ENCODE measurements around the gene CYSTM1. TPM values are rescaled to one million over a fixed set of nuclear protein-coding genes. Genes with fewer than 3 reads are reported as not detected.

Gene CYSTM1
- total and polyA plus RNA-seq, 2 of the 8 experiments (the other 6 are each of a cell fraction or from before 2014, with no cell fraction given) = 25.0 to 47.8 TPM

DNA sequence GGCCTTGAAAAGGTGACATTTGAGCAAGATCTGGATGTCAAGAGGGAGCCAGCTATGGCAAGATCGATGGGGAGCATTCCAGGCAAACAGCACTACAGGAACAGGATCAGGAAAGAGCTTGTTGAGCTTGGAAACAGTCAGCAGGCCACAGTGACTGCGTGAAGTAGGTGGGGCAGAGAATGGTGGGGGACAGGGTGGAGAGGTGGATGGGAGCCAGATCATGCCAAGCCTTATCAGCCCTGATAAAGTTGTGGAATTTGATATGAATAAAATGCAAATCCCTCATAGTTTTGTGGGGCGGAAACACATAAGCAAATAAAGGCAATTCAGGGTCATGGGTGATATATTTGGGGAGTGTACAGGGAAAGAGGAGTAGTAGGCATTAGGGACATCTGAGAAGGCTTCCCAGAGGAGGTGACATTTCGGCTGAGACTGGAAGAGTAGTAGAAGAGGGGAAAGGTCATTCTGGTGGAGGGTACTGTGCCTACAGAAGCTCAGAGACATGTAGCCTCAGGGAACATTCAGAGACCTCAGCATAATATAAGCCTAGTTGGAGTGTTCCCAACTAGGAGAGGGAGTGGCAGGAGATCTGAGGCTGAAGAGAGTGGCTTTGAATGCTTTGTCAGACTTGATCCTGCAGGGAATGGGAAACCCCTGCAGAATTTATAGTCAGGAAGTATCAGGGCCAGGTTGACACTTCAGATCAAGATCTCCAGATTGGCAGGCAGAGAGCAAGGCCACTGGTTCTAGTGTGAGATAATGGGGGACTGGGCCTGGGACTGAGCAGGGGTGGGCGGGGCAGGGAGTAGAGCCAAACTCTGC is 9.7 kb upstream of the CYSTM1 start:
- H2BK12ac ChIP-seq (ENCODE audit: low read depth, low read length) = no peak overlapping the region
- H3K27ac ChIP-seq (ENCODE audit: low read depth, low read length) = no peak overlapping the region
- ChIA-PET CTCF (ENCODE audit: partially characterized antibody) (interaction anchor here (1.4 kb wide), 1 partner anchor 9 kb away, joined by 9 read pairs; no protein-coding TSS in a partner anchor), POLR2A (ENCODE audit: partially characterized antibody) (no interaction called here)
- H3K4me2 ChIP-seq (ENCODE audit: insufficient read depth in 1 of 2, low read depth in 2 of 2, low read length in 2 of 2) = no peak overlapping the region
- H3K4me1 ChIP-seq (replicated peaks in 1 of 4; ENCODE audit: control insufficient read depth in 3 of 4, insufficient read depth in 4 of 4, low read length in 3 of 4) = no peaks in the 10 kb centered on the region
- no peak overlapping the region for H3K9ac ChIP-seq (replicated peaks in 1 of 4; ENCODE audit: extremely low read depth in 1 of 4, low read depth in 3 of 4, low read length in 3 of 4)
- H2AK5ac ChIP-seq (ENCODE audit: low read depth, low read length) = no peak overlapping the region
- H2BK5ac ChIP-seq (ENCODE audit: low read depth, low read length) = no peak overlapping the region
- no peaks in the 10 kb centered on the region for H3K79me1 ChIP-seq (ENCODE audit: low read depth, low read length)
- no peaks in the 10 kb centered on the region for H3K79me2 ChIP-seq (ENCODE audit: control insufficient read depth in 1 of 2, insufficient read depth in 2 of 2, low read length in 2 of 2)
- DNase-seq (ENCODE audit: low read depth in 1 of 2, low spot score in 2 of 2) (no peak), FAIRE-seq (no peak)
- H3K4ac ChIP-seq (replicated peaks; ENCODE audit: insufficient read length, low read depth, low read length) = no peak overlapping the region
- H3K18ac ChIP-seq (ENCODE audit: extremely low read depth, low read length) = no peak overlapping the region
- H3K36me3 ChIP-seq (ENCODE audit: control insufficient read depth in 2 of 4, insufficient read depth in 4 of 4, low read length in 3 of 4) = no peaks in the 10 kb centered on the region
- no peaks in the 10 kb centered on the region for H3K27me3 ChIP-seq (replicated peaks in 1 of 4; ENCODE audit: control insufficient read depth in 3 of 4, extremely low read depth in 1 of 4, insufficient read depth in 3 of 4, low read length in 3 of 4)
- H4K91ac ChIP-seq (replicated peaks; ENCODE audit: insufficient read length, low read length) = no peak overlapping the region
- no peak overlapping the region for H2BK15ac ChIP-seq (ENCODE audit: low read length)
- no peak overlapping the region for H2BK120ac ChIP-seq (replicated peaks; ENCODE audit: low read depth, low read length)
- no peak overlapping the region for H3K14ac ChIP-seq (ENCODE audit: insufficient read length)
- H3K23me2 ChIP-seq (ENCODE audit: low read depth, low read length) = no peaks in the 10 kb centered on the region
- 84% methylated on average over 5 of the region's 5 CpGs; no CpG with 5 or more reads in 1 of the 2 experiments for WGBS, 2 experiments (ENCODE audit: extremely low coverage in 1 of 2, insufficient coverage in 1 of 2, insufficient read length in 1 of 2, insufficient replicate concordance in 2 of 2, low coverage in 1 of 2, low lambda C conversion rate in 2 of 2, missing lambda C conversion rate in 1 of 2)
- H4K5ac ChIP-seq (ENCODE audit: insufficient read length, low read depth, low read length) = no peak overlapping the region
- H3K56ac ChIP-seq (replicated peaks; ENCODE audit: insufficient read length, low read depth, low read length) = no peak overlapping the region
- H3K23ac ChIP-seq (ENCODE audit: insufficient read length) = no peak overlapping the region
- no peak overlapping the region for H2AFZ ChIP-seq (ENCODE audit: low read length)
- no peaks in the 10 kb centered on the region for H4K20me1 ChIP-seq (replicated peaks in 1 of 2; ENCODE audit: control insufficient read depth in 1 of 2, insufficient read depth in 2 of 2, low read length in 2 of 2)
- H2BK20ac ChIP-seq (ENCODE audit: low read length) = no peak overlapping the region
- no peak overlapping the region for H4K8ac ChIP-seq (ENCODE audit: extremely low read depth, insufficient read depth, low read length)
- H3K9me3 ChIP-seq (ENCODE audit: insufficient read depth in 2 of 2, low read depth in 1 of 2, low read length in 1 of 2) = no peaks in the 10 kb centered on the region
- H3K4me3 ChIP-seq (ENCODE audit: extremely low read depth in 1 of 4, insufficient read depth in 2 of 4, low read depth in 3 of 4, low read length in 4 of 4) = no peak overlapping the region
- TF ChIP-seq CBX5 (IDR thresholded peaks at IDR 0.05; ENCODE audit: low read depth, low read length) = no peak
- TF ChIP-seq SIX5 (IDR thresholded peaks at IDR 0.05; ENCODE audit: low read depth, low read length) = no peak
- no peak for TF ChIP-seq FOSL1 (IDR thresholded peaks at IDR 0.05; ENCODE audit: insufficient read depth, low read depth, low read length)
- TF ChIP-seq E2F6 (IDR thresholded peaks at IDR 0.05) = no peak
- no peak for TF ChIP-seq ASH2L (IDR thresholded peaks at IDR 0.05; ENCODE audit: low read length)
- no peak for TF ChIP-seq NRF1 (IDR thresholded peaks at IDR 0.05; ENCODE audit: low read depth, low read length)
- no peak for TF ChIP-seq TCF12 (IDR thresholded peaks at IDR 0.05; ENCODE audit: low read depth, low read length)
- no peak for TF ChIP-seq EZH2 (IDR thresholded peaks at IDR 0.05; ENCODE audit: low read depth, low read length, severe bottlenecking)
- no peak for TF ChIP-seq SIN3A (conservative IDR thresholded peaks at IDR 0.05 in 1 of 2, IDR thresholded peaks at IDR 0.05 in 1 of 2; ENCODE audit: low read depth in 1 of 2, low read length in 2 of 2)
- TF ChIP-seq SP4 (IDR thresholded peaks at IDR 0.05; ENCODE audit: low read length) = no peak
- TF ChIP-seq RAD21 (IDR thresholded peaks at IDR 0.05 in 1 of 2, conservative IDR thresholded peaks at IDR 0.05 in 1 of 2; ENCODE audit: low read depth in 2 of 2, low read length in 2 of 2) = no peak

All from H1 (cell line).